ENCODE measurements around the gene TBC1D1. TPM values are rescaled to one million over a fixed set of nuclear protein-coding genes. Genes with fewer than 3 reads are reported as not detected.

TBC1D1 gene
- total RNA-seq, 2 donors from 2014 or later: 55.3 to 77.4 TPM

DNA sequence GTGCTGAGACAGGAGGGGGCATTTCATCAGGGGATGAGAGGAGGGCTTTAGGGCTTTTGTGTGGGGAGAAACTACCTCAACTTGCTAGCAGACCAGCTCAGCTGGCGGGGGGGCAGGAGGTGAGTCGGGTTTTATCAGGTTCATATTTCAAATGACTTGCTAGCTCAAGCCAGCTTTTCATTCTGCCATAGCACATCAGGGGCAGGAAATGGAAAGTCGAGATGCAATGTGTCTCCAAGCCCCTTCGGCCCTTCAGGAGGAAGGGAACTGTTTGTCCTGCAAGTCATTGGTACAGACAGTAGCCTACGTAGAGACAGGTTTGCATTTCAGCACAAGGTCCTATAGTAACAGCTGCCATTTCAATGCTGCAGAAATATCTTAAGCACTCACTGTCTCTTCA is 263.4 kb downstream of the TBC1D1 start:
- Histone ChIP-seq H3K27me3 (no peaks in the 10 kb centered on the region), H3K36me3 (no peaks in the 10 kb centered on the region), H3K9me3 (no peaks in the 10 kb centered on the region), H3K27ac (peak overlapping the region; percentile 91), H3K4me1 (peaks cover 23% of the 10 kb centered on the region), H3K4me3 (no peak overlapping the region), H3K9ac (ENCODE audit: low read depth in 2 of 2, low read length in 2 of 2) (peak overlapping the region in 1 of 2 donors; percentile 77)
- intact Hi-C loops (cut with DNase I): no loop called here
- TF ChIP-seq CTCF (IDR thresholded peaks at IDR 0.05): no peak
- DNase-seq: no peak

DNA sequence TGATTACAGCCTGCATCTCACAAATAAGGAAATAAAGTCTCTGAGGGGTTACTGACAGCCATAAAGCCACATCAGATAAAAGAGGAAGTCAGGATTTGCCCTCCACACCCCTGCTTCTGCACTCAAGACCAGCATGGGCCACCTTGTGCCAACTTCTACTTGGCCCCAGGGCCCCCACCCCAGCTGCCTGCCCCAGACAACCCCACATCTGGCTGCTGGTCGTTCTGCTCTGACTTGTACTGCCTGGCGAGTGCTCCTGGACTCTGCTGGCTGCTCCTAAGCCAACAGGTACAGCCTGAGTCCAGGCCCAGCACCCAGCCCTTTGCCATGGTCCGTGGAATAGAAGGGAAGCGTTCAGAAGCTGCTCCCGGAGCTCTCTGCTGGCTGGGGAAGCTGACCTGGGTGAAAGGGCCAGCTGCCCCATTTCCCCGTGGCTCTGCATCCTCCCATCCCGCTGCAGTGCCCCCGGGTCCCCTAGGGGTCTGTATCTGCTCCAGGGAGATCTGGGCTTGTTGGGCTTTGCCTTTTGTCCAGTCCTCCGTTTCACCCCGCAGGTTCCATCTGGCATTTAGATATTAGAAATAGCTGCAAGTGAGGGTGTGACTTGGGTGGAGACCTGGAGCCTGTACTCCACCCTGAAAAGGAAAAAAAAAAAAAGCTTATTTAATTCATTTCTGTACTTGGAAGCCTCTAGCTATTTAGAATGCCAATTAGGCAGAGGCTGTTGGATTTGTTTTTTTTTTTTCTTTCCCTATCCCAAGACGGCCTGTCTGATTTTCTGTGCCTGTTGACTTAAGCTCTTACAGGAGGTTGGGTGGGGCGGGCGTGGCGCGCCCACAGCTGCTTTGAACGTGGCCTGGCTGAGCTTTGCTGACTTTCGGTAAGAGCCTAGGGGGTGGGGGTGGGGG is 264.1 kb downstream of the TBC1D1 start:
- peak overlapping the region; percentile 91 for H3K27ac ChIP-seq
- H3K27me3 ChIP-seq: no peaks in the 10 kb centered on the region
- intact Hi-C loops (cut with DNase I): no loop called here
- no peaks in the 10 kb centered on the region for H3K9me3 ChIP-seq
- no peaks in the 10 kb centered on the region for H3K36me3 ChIP-seq
- no peak for TF ChIP-seq CTCF (IDR thresholded peaks at IDR 0.05)
- peak overlapping the region; percentile 28 to 77 for H3K9ac ChIP-seq (ENCODE audit: low read depth in 2 of 2, low read length in 2 of 2)
- peaks cover 23% of the 10 kb centered on the region for H3K4me1 ChIP-seq
- H3K4me3 ChIP-seq: no peak overlapping the region
- peak; percentile 84 for DNase-seq

GRCh38 chr4:38155589-38156294 is 264.9 kb downstream of the TBC1D1 start:
- peak; percentile 38 for DNase-seq
- TF ChIP-seq CTCF (IDR thresholded peaks at IDR 0.05): no peak
- no peak overlapping the region for H3K4me3 ChIP-seq
- intact Hi-C loops (cut with DNase I): no loop called here
- no peaks in the 10 kb centered on the region for H3K9me3 ChIP-seq
- no peaks in the 10 kb centered on the region for H3K27me3 ChIP-seq
- H3K27ac ChIP-seq: peak overlapping the region; percentile 91
- peak overlapping the region in 1 of 2 donors; percentile 74 for H3K9ac ChIP-seq (ENCODE audit: low read depth in 2 of 2, low read length in 2 of 2)
- no peaks in the 10 kb centered on the region for H3K36me3 ChIP-seq
- peaks cover 31% of the 10 kb centered on the region for H3K4me1 ChIP-seq

DNA sequence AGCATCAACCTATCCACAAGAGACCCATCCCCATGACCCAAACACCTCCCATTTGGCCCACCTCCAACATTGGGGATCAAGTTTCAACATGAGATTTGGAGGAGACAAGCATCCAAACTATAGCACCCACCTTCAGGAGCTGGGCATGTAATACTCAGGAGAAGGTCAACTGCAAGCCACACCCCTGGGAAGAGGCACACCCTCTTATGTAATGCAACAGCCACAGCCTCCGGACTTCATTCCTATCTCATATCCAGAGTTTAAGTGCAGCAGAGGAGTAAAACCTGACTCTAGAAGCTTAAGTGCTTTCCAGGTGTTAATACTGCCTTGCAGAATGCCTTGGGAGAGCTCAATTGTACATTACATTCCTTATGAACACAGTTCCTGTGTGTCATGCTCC is 266.7 kb downstream of the TBC1D1 start:
- peak; percentile 79 for DNase-seq
- Histone ChIP-seq H3K36me3 (no peaks in the 10 kb centered on the region), H3K4me1 (peaks cover 32% of the 10 kb centered on the region), H3K9me3 (no peaks in the 10 kb centered on the region), H3K4me3 (no peak overlapping the region), H3K27ac (peak overlapping the region; percentile 77), H3K9ac (ENCODE audit: low read depth in 2 of 2, low read length in 2 of 2) (peak overlapping the region in 1 of 2 donors; percentile 44), H3K27me3 (no peaks in the 10 kb centered on the region)
- intact Hi-C loops (cut with DNase I): no loop called here
- no peak for TF ChIP-seq CTCF (IDR thresholded peaks at IDR 0.05)

DNA sequence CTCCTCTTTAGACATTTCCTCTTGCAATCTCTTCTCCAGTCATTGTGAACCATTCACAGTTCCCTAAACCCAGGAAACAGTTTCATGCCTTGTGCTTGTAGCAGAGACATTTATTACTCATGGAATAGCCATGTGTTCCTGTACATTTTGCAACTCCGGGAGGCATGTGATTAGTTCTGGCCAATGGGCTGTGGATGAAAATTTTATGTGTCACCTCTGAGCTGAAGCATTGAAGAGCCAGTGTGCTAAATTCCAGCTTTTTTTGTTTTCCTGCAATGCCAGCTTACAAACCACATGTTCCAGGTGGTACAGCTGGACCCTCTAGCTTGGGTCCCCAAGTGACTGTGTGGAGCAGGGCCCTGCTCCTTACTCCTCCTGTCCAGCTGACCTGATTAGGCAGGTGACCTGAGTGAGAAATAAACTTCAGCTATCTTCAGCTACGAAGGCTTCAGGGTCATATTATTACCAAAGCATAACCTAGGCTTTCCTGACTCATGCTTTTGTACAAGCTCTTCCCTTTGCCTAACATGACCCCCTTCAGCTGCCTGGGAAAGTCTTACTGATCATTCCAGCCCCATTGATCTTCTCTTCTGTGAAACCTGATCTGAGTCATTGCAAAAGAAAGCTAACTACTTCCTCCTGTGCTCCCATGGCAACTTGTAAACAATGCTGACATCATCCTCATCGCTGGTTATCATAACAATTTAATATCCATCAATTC is 269.8 kb downstream of the TBC1D1 start:
- peak; percentile 59 for DNase-seq
- peak overlapping the region; percentile 79 for H3K27ac ChIP-seq
- H3K9ac ChIP-seq (ENCODE audit: low read depth in 2 of 2, low read length in 2 of 2): peak overlapping the region in 1 of 2 donors; percentile 58
- H3K27me3 ChIP-seq: no peaks in the 10 kb centered on the region
- TF ChIP-seq CTCF (IDR thresholded peaks at IDR 0.05): no peak
- intact Hi-C loops (cut with DNase I): no loop called here
- no peaks in the 10 kb centered on the region for H3K9me3 ChIP-seq
- no peak overlapping the region for H3K4me3 ChIP-seq
- no peaks in the 10 kb centered on the region for H3K36me3 ChIP-seq
- H3K4me1 ChIP-seq: peaks cover 17% of the 10 kb centered on the region
